Lower leg skin (tissue), 4 donors: ENCODE measurements around the gene C1QTNF4. TPM values are rescaled to one million over a fixed set of nuclear protein-coding genes. Genes with fewer than 3 reads are reported as not detected.
"Not testable (repeated sequence)": the region's sequence is repeated elsewhere in the genome, so short reads cannot be mapped to it uniquely, and the experiment has no call there.

Source experiments
- DNase-seq, 2 donors: peaks; one replicate each; pipeline ENCODE4 v3.0.0-alpha.2; 2019; ENCODE audit warnings: low spot score in 2 of 2
- H3K4me3 ChIP-seq: fragments of 200-600 bp; sonication (generic); 2 replicates; pipeline ENCODE4 v1.5.1; 2017; ENCODE audit warnings: mild to moderate bottlenecking, low read depth; ENCODE audit not compliant: poor library complexity, severe bottlenecking
- POLR2A ChIP-seq, 2 donors: fragments of 450-650 bp; IDR thresholded peaks; one replicate each; pipeline ENCODE4 v1.6.1; 2016 to 2017; ENCODE audit warnings: antibody characterized with exemption in 2 of 2, mild to moderate bottlenecking in 1 of 2, moderate library complexity in 1 of 2
- WGBS, 2 donors: methylation state at CpG; one replicate each; pipeline ENCODE4 v1.1.5; 2018; 5-methylcytosine and 5-hydroxymethylcytosine counted together
- intact Hi-C: fragments of 100-400 bp; cut with DNase I; formaldehyde crosslinking; loops from one replicate; pipeline ENCODE4 v1.15.0; 2023; ENCODE audit warnings: low total_unique reads
- total RNA-seq, 4 donors: library from RNA; depleted of rRNA; stranded (reverse); fragments of >200 nt; gene quantifications; one replicate each; pipeline ENCODE4 v1.1.0, GENCODE V29; 2016
- TF ChIP-seq, protein P1 (sequence below), 3 donors: fragments of 450-650 bp; IDR thresholded peaks; one replicate each; pipeline ENCODE4 v1.5.1; 2016; ENCODE audit warnings: antibody characterized with exemption in 3 of 3, mild to moderate bottlenecking in 3 of 3, moderate library complexity in 2 of 3

The C1QTNF4 gene
- total RNA-seq, 4 donors from 2014 or later, result 0.30 to 3.5 (median 1.3) TPM

DNA sequence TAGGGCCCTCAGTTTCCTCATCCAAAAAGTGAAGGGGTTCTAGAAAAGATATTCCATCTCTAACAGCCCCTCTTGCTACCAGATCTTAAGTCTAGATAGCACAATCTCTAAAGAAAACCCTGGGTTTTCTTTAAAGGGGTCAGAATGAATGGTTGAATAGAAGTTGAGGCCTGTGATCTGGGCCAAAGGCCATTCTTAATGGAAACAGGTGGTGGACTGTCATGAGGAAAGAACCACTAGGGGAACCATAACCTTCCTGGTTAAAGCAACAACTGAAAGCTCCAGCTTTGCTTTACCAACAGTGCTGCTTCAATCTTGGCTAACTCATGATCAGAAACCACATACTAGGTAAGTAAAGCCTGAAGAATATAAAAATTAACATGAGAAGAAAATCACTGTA is 43.1 kb downstream of the C1QTNF4 start:
- intact Hi-C loops, result no loop called here
- TF ChIP-seq POLR2A (IDR thresholded peaks at IDR 0.05), result no peak
- TF ChIP-seq, protein P1, sequence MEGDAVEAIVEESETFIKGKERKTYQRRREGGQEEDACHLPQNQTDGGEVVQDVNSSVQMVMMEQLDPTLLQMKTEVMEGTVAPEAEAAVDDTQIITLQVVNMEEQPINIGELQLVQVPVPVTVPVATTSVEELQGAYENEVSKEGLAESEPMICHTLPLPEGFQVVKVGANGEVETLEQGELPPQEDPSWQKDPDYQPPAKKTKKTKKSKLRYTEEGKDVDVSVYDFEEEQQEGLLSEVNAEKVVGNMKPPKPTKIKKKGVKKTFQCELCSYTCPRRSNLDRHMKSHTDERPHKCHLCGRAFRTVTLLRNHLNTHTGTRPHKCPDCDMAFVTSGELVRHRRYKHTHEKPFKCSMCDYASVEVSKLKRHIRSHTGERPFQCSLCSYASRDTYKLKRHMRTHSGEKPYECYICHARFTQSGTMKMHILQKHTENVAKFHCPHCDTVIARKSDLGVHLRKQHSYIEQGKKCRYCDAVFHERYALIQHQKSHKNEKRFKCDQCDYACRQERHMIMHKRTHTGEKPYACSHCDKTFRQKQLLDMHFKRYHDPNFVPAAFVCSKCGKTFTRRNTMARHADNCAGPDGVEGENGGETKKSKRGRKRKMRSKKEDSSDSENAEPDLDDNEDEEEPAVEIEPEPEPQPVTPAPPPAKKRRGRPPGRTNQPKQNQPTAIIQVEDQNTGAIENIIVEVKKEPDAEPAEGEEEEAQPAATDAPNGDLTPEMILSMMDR (IDR thresholded peaks at IDR 0.05), result no peak

GRCh38 chr11:47550288-47551047 is 43.7 kb downstream of the C1QTNF4 start:
- DNase-seq, result no peak
- no peak overlapping the region for H3K4me3 ChIP-seq
- 81 to 82% methylated on average over 10 of the region's 10 CpGs for WGBS, 2 donors
- intact Hi-C loops, result no loop called here
- TF ChIP-seq, protein P1 (IDR thresholded peaks at IDR 0.05), result no peak
- TF ChIP-seq POLR2A (IDR thresholded peaks at IDR 0.05), result no peak

More for the DNA sequence above, 43.1 kb downstream of the C1QTNF4 start:
- no peak overlapping the region for H3K4me3 ChIP-seq
- no peak for DNase-seq

DNA sequence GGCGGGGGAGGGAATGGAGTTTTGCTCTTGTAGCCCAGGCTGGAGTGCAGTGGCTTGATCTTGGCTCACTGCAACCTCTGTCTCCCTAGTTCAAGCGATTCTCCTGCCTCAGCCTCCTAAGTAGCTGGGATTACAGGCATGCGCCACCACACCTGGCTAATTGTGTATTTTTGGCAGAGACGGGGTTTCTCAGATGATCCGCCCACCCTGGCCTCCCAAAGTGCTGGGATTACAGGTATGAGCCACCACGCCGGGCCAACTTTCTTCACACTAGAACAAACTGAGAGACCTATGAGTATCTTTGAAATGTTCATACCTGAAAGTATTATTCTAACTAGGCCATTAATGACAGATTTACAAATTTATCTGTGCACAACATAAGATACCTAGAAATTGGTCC is 47.9 kb downstream of the C1QTNF4 start:
- intact Hi-C loops, H3K4me3 ChIP-seq: not testable (repeated sequence)
- DNase-seq, result peak in 1 of 2 donors; percentile 63
- WGBS, 2 donors, result 95% methylated on average over 7 of the region's 7 CpGs

DNA sequence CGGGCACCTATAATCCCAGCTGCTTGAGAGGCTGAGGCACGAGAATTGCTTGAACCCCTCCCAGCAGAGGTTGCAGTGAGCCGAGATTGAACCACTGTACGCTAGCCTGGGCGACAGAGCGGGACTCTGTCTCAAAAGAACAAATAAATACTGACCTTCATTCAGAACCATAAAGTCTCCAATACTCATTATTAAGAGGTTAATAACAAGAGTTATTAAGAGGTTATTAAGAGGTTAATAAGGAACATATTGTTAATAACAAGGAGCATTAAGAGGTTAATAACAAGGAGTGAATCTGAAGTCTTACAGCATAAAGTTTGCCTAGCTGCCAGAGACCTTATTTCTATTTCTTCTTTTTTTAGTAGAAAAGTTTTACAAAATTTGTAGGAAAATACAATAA is 48.9 kb downstream of the C1QTNF4 start:
- TF ChIP-seq POLR2A (IDR thresholded peaks at IDR 0.05), result no peak
- TF ChIP-seq, protein P1 (IDR thresholded peaks at IDR 0.05), result no peak
- intact Hi-C loops, result no loop called here
- no peak overlapping the region for H3K4me3 ChIP-seq
- WGBS, 2 donors, result 95 to 97% methylated on average over 6 of the region's 6 CpGs
- no peak for DNase-seq

DNA sequence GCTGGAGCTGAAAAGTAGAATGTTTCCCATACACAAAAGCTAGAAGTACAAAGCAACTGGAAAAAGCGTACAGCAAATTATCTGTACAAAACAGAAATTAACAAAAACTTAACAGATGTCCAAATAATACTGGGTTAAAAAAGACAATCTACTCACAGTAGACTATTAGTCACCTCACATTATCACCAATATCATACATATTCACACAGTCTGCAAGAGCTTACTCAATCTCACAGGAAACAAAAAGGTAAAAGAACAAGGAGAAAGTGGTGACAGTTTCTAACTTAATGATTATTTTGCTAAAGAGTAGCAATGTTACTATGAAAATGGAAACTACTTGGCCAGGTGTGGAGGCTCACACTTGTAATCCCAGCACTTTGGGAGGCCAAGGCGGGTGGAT is 53.1 kb downstream of the C1QTNF4 start:
- TF ChIP-seq, protein P1 (IDR thresholded peaks at IDR 0.05), result no peak
- TF ChIP-seq POLR2A (IDR thresholded peaks at IDR 0.05), result no peak
- 84 to 95% methylated on average over 2 of the region's 2 CpGs for WGBS, 2 donors
- H3K4me3 ChIP-seq, result no peak overlapping the region
- DNase-seq, result no peak
- intact Hi-C loops, result no loop called here

- no peak for TF ChIP-seq POLR2A (IDR thresholded peaks at IDR 0.05)
- TF ChIP-seq, protein P1 (IDR thresholded peaks at IDR 0.05), result no peak
- H3K4me3 ChIP-seq, result no peak overlapping the region
- intact Hi-C loops, result no loop called here
- no peak for DNase-seq
- WGBS, 2 donors, result 41 to 43% methylated on average over 2 of the region's 2 CpGs
Observed at GRCh38 chr11:47539681-47540039, 54.6 kb downstream of the C1QTNF4 start.

Other genes with a start within 250 kb of the C1QTNF4 start
- gene MYBPC3, start 241.7 kb downstream of the C1QTNF4 start, total RNA-seq, result not detected
- gene SPI1, start 215.9 kb downstream of the C1QTNF4 start, total RNA-seq, result 10 to 100 TPM in 2 of 4 donors, 1 to 10 TPM in 2; 7.7 to 13.4 (median 10.6) TPM
- 10 to 100 TPM; 22.9 to 59.2 (median 46.4) TPM for gene SLC39A13, start 185.8 kb downstream of the C1QTNF4 start, total RNA-seq
- 100 to 1,000 TPM in 3 of 4 donors, 10 to 100 TPM in 1; 81.0 to 164 (median 118) TPM for gene PSMC3, start 168.0 kb downstream of the C1QTNF4 start, total RNA-seq
- gene RAPSN, start 145.3 kb downstream of the C1QTNF4 start, total RNA-seq, result under 1 TPM in 1 of 4 donors, not detected in 3; 0.49 TPM
- 10 to 100 TPM; 58.1 to 87.1 (median 78.5) TPM for gene CELF1, start 41.3 kb downstream of the C1QTNF4 start, total RNA-seq
- 100 to 1,000 TPM in 1 of 4 donors, 10 to 100 TPM in 3; 84.1 to 111 (median 90.1) TPM for gene PTPMT1, start 28.8 kb downstream of the C1QTNF4 start, total RNA-seq
- 10 to 100 TPM; 19.4 to 28.6 (median 24.9) TPM for gene KBTBD4, start 15.4 kb downstream of the C1QTNF4 start, total RNA-seq
- 100 to 1,000 TPM in 1 of 4 donors, 10 to 100 TPM in 3; 46.9 to 104 (median 67.7) TPM for gene NDUFS3, start 15.3 kb downstream of the C1QTNF4 start, total RNA-seq
- 1 to 10 TPM in 2 of 4 donors, under 1 TPM in 1, not detected in 1; 0.46 to 6.3 (median 1.4) TPM for gene FAM180B, start 7.7 kb downstream of the C1QTNF4 start, total RNA-seq
- gene MTCH2, start 48.1 kb upstream of the C1QTNF4 start, total RNA-seq, result 10 to 100 TPM; 24.1 to 64.6 (median 40.6) TPM
- gene AGBL2, start 121.0 kb upstream of the C1QTNF4 start, total RNA-seq, result under 1 TPM in 2 of 4 donors, not detected in 2; 0.17 to 0.65 TPM
- gene FNBP4, start 172.9 kb upstream of the C1QTNF4 start, total RNA-seq, result 100 to 1,000 TPM in 3 of 4 donors, 10 to 100 TPM in 1; 96.1 to 302 (median 120) TPM